SK-N-SH (cell line): ENCODE results near the gene LPCAT2. TPM values are rescaled to one million over a fixed set of nuclear protein-coding genes. Genes with fewer than 3 reads are reported as not detected.
A peak's percentile ranks its signal among the peaks of the same experiment; 100 is the strongest.

Source experiments
- CTCF ChIA-PET: fragments of 300-600, 350-600 bp; formaldehyde crosslinking; extraction: SDS; loops from one replicate; lab custom pipeline; 2021; lab: Yijun Ruan, JAX
- POLR2A ChIA-PET: fragments of 350-600 bp; sonication (Branson Sonifier 250); formaldehyde crosslinking; extraction: SDS; loops from one replicate; lab custom pipeline; 2020; ENCODE audit warnings: antibody characterized with exemption, inconsistent platforms; lab: Yijun Ruan, JAX
- DNase-seq: peaks from one replicate; pipeline ENCODE4 v3.0.0; 2012
- H2AFZ ChIP-seq: fragments of 200-600 bp; sonication (generic); 2 replicates; pipeline ENCODE4 v1.8.1; 2016; ENCODE audit warnings: antibody characterized with exemption, mild to moderate bottlenecking, low read depth
- H3F3A ChIP-seq: fragments of 200-600 bp; sonication (generic); replicated peaks from 2 replicates; pipeline ENCODE3; 2016; ENCODE audit warnings: antibody characterized with exemption, mild to moderate bottlenecking; ENCODE audit not compliant: insufficient read depth
- H3K27ac ChIP-seq, 2 experiments: fragments of 200-500 bp in 1 of 2; fragments of 200-600 bp in 1 of 2; sonication (Bioruptor generic) in 1 of 2; sonication (generic), shearing (Covaris generic) in 1 of 2; 2 replicates each; pipeline versions ENCODE4 v1.5.1 to v1.6.1; 2014 to 2016; ENCODE audit warnings: low read depth in 2 of 2, inconsistent platforms in 1 of 2, low read length in 1 of 2, mild to moderate bottlenecking in 1 of 2, mixed read lengths in 1 of 2
- H3K27me3 ChIP-seq: fragments of 200-600 bp; sonication (generic), shearing (Covaris generic); 2 replicates; pipeline ENCODE4 v1.6.1; 2016; ENCODE audit warnings: mixed run types; ENCODE audit not compliant: insufficient read depth
- H3K36me3 ChIP-seq, 2 experiments: fragments of 200-500 bp in 1 of 2; fragments of 200-600 bp in 1 of 2; sonication (Bioruptor generic) in 1 of 2; sonication (generic) in 1 of 2; replicated peaks in 1 of 2; 2 replicates each; pipeline versions ENCODE3 to v1.5.1; 2014 to 2016; ENCODE audit warnings: low read length in 1 of 2, mild to moderate bottlenecking in 1 of 2; ENCODE audit not compliant: insufficient read depth in 2 of 2, control insufficient read depth in 1 of 2
- H3K4me1 ChIP-seq, 2 experiments: fragments of 200-500 bp in 1 of 2; fragments of 200-600 bp in 1 of 2; sonication (Bioruptor generic) in 1 of 2; sonication (generic), shearing (Covaris generic) in 1 of 2; 2 replicates each; pipeline versions ENCODE4 v1.5.1 to v1.6.1; 2014 to 2016; ENCODE audit warnings: low read depth in 1 of 2, low read length in 1 of 2, mixed run types in 1 of 2; ENCODE audit not compliant: insufficient read depth in 2 of 2, control insufficient read depth in 1 of 2
- H3K4me2 ChIP-seq: fragments of 200-600 bp; sonication (generic), shearing (Covaris generic); 2 replicates; pipeline ENCODE4 v1.6.1; 2017; ENCODE audit warnings: mixed run types
- H3K4me3 ChIP-seq, 2 experiments: fragments of 200-500 bp in 1 of 2; fragments of 200-600 bp in 1 of 2; sonication (Bioruptor generic) in 1 of 2; sonication (generic), shearing (Covaris generic) in 1 of 2; 2 replicates each; pipeline versions ENCODE4 v1.5.1 to v1.8.1; 2014 to 2016; ENCODE audit warnings: low read depth in 2 of 2, inconsistent platforms in 1 of 2, low read length in 1 of 2, mild to moderate bottlenecking in 1 of 2, mixed read lengths in 1 of 2, moderate library complexity in 1 of 2
- H3K79me2 ChIP-seq: fragments of 200-600 bp; sonication (generic); 2 replicates; pipeline ENCODE4 v1.8.1; 2017; ENCODE audit warnings: mild to moderate bottlenecking; ENCODE audit not compliant: insufficient read depth
- H3K9ac ChIP-seq: fragments of 200-600 bp; sonication (generic); 2 replicates; pipeline ENCODE4 v1.6.1; 2017; ENCODE audit warnings: mixed run types
- H3K9me2 ChIP-seq: fragments of 200-600 bp; sonication (generic); 2 replicates; pipeline ENCODE4 v1.6.1; 2017; ENCODE audit warnings: mixed run types
- H3K9me3 ChIP-seq: fragments of 200-600 bp; sonication (generic); 2 replicates; pipeline ENCODE4 v1.6.1; 2017; ENCODE audit warnings: mixed run types, mild to moderate bottlenecking, moderate library complexity
- H4K20me1 ChIP-seq: fragments of 200-600 bp; sonication (generic); 2 replicates; pipeline ENCODE4 v1.6.1; 2017; ENCODE audit warnings: mild to moderate bottlenecking, mixed run types; ENCODE audit not compliant: insufficient read depth
- CTCF ChIP-seq: fragments of 200-600 bp; sonication (generic); IDR thresholded peaks from 2 replicates; pipeline ENCODE4 v1.6.1; 2017; ENCODE audit warnings: antibody characterized with exemption, mild to moderate bottlenecking, moderate library complexity
- EP300 ChIP-seq, 2 experiments: IDR thresholded peaks; 2 replicates each; pipeline versions ENCODE4 v1.4.0 to v1.6.1; 2012; ENCODE audit warnings: borderline replicate concordance in 1 of 2, low read depth in 1 of 2, low read length in 1 of 2
- FOSL2 ChIP-seq: IDR thresholded peaks from 2 replicates; pipeline ENCODE4 v1.4.0; 2012; ENCODE audit warnings: low read depth, mild to moderate bottlenecking, moderate library complexity, borderline replicate concordance
- FOXJ3 ChIP-seq: sonication (generic); formaldehyde crosslinking; IDR thresholded peaks from 2 replicates; pipeline ENCODE4 v1.5.1; 2020; ENCODE audit warnings: mild to moderate bottlenecking, missing genetic modification reagents
- FOXM1 ChIP-seq: IDR thresholded peaks from 2 replicates; pipeline ENCODE4 v1.4.0; 2012; ENCODE audit warnings: low read depth, mild to moderate bottlenecking
- GABPA ChIP-seq: IDR thresholded peaks from 2 replicates; pipeline ENCODE4 v1.4.0; 2012; ENCODE audit warnings: low read depth, mild to moderate bottlenecking
- MXI1 ChIP-seq: IDR thresholded peaks from 2 replicates; pipeline ENCODE4 v1.6.1; 2012; ENCODE audit warnings: mild to moderate bottlenecking, low read depth, low read length, improper control_type of control experiment
- PBX3 ChIP-seq: IDR thresholded peaks from 2 replicates; pipeline ENCODE4; 2012
- RAD21 ChIP-seq: IDR thresholded peaks from 2 replicates; pipeline ENCODE4 v1.6.1; 2012; ENCODE audit warnings: mild to moderate bottlenecking, low read length
- RFX5 ChIP-seq: IDR thresholded peaks from 2 replicates; pipeline ENCODE4 v1.6.1; 2012; ENCODE audit warnings: mild to moderate bottlenecking, improper control_type of control experiment, low read length
- SMC3 ChIP-seq: IDR thresholded peaks from 2 replicates; pipeline ENCODE4 v1.6.1; 2012; ENCODE audit warnings: low read depth, low read length, improper control_type of control experiment
- TAF1 ChIP-seq: IDR thresholded peaks from 2 replicates; pipeline ENCODE4 v1.6.1; 2012; ENCODE audit warnings: low read depth, mild to moderate bottlenecking, low read length, moderate library complexity, borderline replicate concordance
- TCF12 ChIP-seq: IDR thresholded peaks from 2 replicates; pipeline ENCODE4 v1.4.0; 2012
- USF1 ChIP-seq: IDR thresholded peaks from 2 replicates; pipeline ENCODE4 v1.4.0; 2012; ENCODE audit warnings: low read depth, borderline replicate concordance
- YY1 ChIP-seq: IDR thresholded peaks from 2 replicates; pipeline ENCODE4 v1.4.0; 2012; ENCODE audit warnings: low read depth, mild to moderate bottlenecking
- WGBS: methylation state at CpG from one replicate; pipeline ENCODE4 v1.1.6; 2017; ENCODE audit warnings: low lambda C conversion rate; 5-methylcytosine and 5-hydroxymethylcytosine counted together
- polyA plus RNA-seq, 3 experiments: library from polyadenylated mRNA; depleted of rRNA; stranded (reverse); fragments of >200 nt; gene quantifications; 2 replicates each; pipeline ENCODE4 v1.2.3, GENCODE V29; 2012
- TF ChIP-seq, protein P1 (sequence below): fragments of 150-350 bp; IDR thresholded peaks from 2 replicates; pipeline ENCODE4 v1.6.1; 2016; ENCODE audit warnings: mild to moderate bottlenecking, low read depth, low read length
- TF ChIP-seq, protein P2 (sequence below): IDR thresholded peaks from 2 replicates; pipeline ENCODE4 v1.4.0; 2012; ENCODE audit warnings: low read depth, borderline replicate concordance

Gene LPCAT2
- polyA plus RNA-seq, 1 of the 3 experiments (the other 2 are of a cell fraction), result 9.1 TPM

GRCh38 chr16:55501549-55502322 is 7.1 kb upstream of the LPCAT2 start:
- Histone ChIP-seq H4K20me1 (no peaks in the 10 kb centered on the region), H3K4me3 (no peak overlapping the region), H3K27ac (peak overlapping the region; percentile 85 to 94), H3K36me3 (peaks cover 61 to 70% of the 10 kb centered on the region in 2 experiments), H3K27me3 (no peaks in the 10 kb centered on the region), H3K79me2 (peaks cover 10% of the 10 kb centered on the region; the same call in 1 of the 2 replicates), H3F3A (peaks cover 77% of the 10 kb centered on the region), H3K9me3 (no peaks in the 10 kb centered on the region), H3K4me1 (peaks cover 51 to 63% of the 10 kb centered on the region in 2 experiments), H3K4me2 (peak overlapping the region; percentile 71; the same call in 1 of the 2 replicates), H2AFZ (no peak overlapping the region), H3K9ac (peak overlapping the region; percentile 70; the same call in 1 of the 2 replicates), H3K9me2 (no peaks in the 10 kb centered on the region)
- TF ChIP-seq RAD21 (peak; percentile 32; the same call in 1 of the 2 replicates), USF1 (no peak), CTCF (peak; percentile 63), SMC3 (0 out of 2 replicates have a peak, but pooled peaks have one; percentile 3)
- DNase-seq, result peak; percentile 60
- POLR2A ChIA-PET, result interaction anchor here (0.6 to 4.2 kb wide), 5 partner anchors 21 to 182 kb away, joined by 3 to 18 read pairs (median 5); partner anchors contain the start of gene SLC6A2
- CTCF ChIA-PET, result interaction anchor here (1.0 to 5.5 kb wide), 22 partner anchors 8 to 201 kb away, joined by 3 to 47 read pairs (median 6); no protein-coding TSS in a partner anchor
- 93% methylated on average over 9 of the region's 9 CpGs for WGBS

DNA sequence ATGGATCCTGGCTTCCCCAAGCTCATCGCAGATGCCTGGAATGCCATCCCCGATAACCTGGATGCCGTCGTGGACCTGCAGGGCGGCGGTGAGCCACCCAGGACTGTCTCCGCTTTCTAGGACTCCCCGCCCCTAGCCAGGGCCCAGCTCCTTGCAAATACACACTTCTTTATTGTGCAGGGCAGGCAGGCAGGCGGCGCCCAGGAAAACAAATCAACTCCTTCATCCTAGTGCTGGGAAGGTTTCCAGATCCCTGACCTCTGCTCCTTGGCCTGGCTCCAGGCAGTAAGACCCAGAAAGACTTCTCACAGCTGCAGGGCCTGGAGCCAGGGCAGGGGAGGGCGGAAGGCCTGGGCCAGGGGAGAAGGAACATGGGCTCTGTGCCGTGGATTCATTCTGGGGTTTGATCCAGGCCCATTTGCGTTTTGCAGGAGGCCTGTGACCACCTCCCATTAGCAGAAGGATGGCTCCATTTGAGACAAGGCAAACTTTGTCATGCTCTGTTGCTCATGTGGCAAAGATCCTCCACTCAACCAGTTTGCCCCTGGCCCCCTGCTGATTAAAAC is 6.0 kb upstream of the LPCAT2 start:
- Histone ChIP-seq H2AFZ (0 out of 2 replicates have a peak overlapping the region, but pooled peaks have one; percentile 9), H3F3A (peaks cover 76% of the 10 kb centered on the region), H3K36me3 (peaks cover 63 to 68% of the 10 kb centered on the region in 2 experiments), H3K9me2 (no peaks in the 10 kb centered on the region), H3K4me3 (no peak overlapping the region), H3K9me3 (no peaks in the 10 kb centered on the region), H4K20me1 (no peaks in the 10 kb centered on the region), H3K27ac (peak overlapping the region; percentile 85 to 94), H3K27me3 (no peaks in the 10 kb centered on the region), H3K79me2 (peaks cover 10% of the 10 kb centered on the region; the same call in 1 of the 2 replicates), H3K4me1 (peaks cover 48 to 59% of the 10 kb centered on the region in 2 experiments), H3K4me2 (peak overlapping the region; percentile 71), H3K9ac (peak overlapping the region; percentile 30; the same call in 1 of the 2 replicates)
- 22% methylated on average over 10 of the region's 13 CpGs for WGBS
- ChIA-PET CTCF (interaction anchor here (0.6 to 5.5 kb wide), 17 partner anchors 7 to 536 kb away, joined by 3 to 47 read pairs (median 8); no protein-coding TSS in a partner anchor), POLR2A (interaction anchor here (0.9 to 4.2 kb wide), 5 partner anchors 8 to 158 kb away, joined by 3 to 18 read pairs (median 3); no protein-coding TSS in a partner anchor)
- DNase-seq, result peak; percentile 78
- TF ChIP-seq MXI1, result no peak; the same call in 1 of the 2 replicates
- no peak for TF ChIP-seq FOSL2
- peak; percentile 98 for TF ChIP-seq TCF12
- TF ChIP-seq RFX5, result no peak
- peak; percentile 85 to 89 for TF ChIP-seq EP300 (IDR thresholded peaks at IDR 0.05; ENCODE audit: borderline replicate concordance in 1 of 2, low read depth in 1 of 2, low read length in 1 of 2)
- no peak for TF ChIP-seq GABPA
- peak; percentile 91 for TF ChIP-seq FOXJ3
- TF ChIP-seq, protein P1, sequence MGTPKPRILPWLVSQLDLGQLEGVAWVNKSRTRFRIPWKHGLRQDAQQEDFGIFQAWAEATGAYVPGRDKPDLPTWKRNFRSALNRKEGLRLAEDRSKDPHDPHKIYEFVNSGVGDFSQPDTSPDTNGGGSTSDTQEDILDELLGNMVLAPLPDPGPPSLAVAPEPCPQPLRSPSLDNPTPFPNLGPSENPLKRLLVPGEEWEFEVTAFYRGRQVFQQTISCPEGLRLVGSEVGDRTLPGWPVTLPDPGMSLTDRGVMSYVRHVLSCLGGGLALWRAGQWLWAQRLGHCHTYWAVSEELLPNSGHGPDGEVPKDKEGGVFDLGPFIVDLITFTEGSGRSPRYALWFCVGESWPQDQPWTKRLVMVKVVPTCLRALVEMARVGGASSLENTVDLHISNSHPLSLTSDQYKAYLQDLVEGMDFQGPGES, result no peak
- peak; percentile 90 for TF ChIP-seq PBX3
- TF ChIP-seq YY1, result no peak
- TF ChIP-seq TAF1, result no peak
- TF ChIP-seq FOXM1, result peak; percentile 60; the same call in 1 of the 2 replicates
- TF ChIP-seq, protein P2, sequence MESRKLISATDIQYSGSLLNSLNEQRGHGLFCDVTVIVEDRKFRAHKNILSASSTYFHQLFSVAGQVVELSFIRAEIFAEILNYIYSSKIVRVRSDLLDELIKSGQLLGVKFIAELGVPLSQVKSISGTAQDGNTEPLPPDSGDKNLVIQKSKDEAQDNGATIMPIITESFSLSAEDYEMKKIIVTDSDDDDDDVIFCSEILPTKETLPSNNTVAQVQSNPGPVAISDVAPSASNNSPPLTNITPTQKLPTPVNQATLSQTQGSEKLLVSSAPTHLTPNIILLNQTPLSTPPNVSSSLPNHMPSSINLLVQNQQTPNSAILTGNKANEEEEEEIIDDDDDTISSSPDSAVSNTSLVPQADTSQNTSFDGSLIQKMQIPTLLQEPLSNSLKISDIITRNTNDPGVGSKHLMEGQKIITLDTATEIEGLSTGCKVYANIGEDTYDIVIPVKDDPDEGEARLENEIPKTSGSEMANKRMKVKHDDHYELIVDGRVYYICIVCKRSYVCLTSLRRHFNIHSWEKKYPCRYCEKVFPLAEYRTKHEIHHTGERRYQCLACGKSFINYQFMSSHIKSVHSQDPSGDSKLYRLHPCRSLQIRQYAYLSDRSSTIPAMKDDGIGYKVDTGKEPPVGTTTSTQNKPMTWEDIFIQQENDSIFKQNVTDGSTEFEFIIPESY, result peak; percentile 45; the same call in 1 of the 2 replicates
